HL-60 (cell line): ENCODE data around the gene SFXN3.
A peak's percentile ranks its signal among the peaks of the same experiment; 100 is the strongest.

Experiments
- DNase-seq, 2 experiments: peaks; one replicate each; pipeline ENCODE4 v3.0.0-alpha.2; 2010 to 2020; ENCODE audit warnings: low read depth in 1 of 2, low spot score in 1 of 2
- H3K27ac ChIP-seq: fragments of 250-450 bp; sonication (Bioruptor Pico); replicated peaks from 2 replicates; pipeline ENCODE4 v1.5.1; 2020; ENCODE audit warnings: mild to moderate bottlenecking, moderate library complexity
- H3K27me3 ChIP-seq: fragments of 250-450 bp; sonication (Bioruptor Pico); 2 replicates; pipeline ENCODE4 v1.5.1; 2021; ENCODE audit warnings: mild to moderate bottlenecking, moderate library complexity; ENCODE audit not compliant: insufficient read depth, poor library complexity, severe bottlenecking
- H3K4me3 ChIP-seq: replicated peaks from 2 replicates; pipeline ENCODE4 v1.5.1; 2011; ENCODE audit warnings: mild to moderate bottlenecking, control low read depth, low read length; ENCODE audit not compliant: insufficient read depth
- CTCF ChIP-seq: IDR thresholded peaks from one replicate; pipeline ENCODE4 v1.5.1; 2011; ENCODE audit warnings: low read length, control low read depth, inconsistent platforms; ENCODE audit not compliant: insufficient read depth
- GABPA ChIP-seq: IDR thresholded peaks from 2 replicates; pipeline ENCODE4 v1.6.1; 2012; ENCODE audit warnings: low read depth
- POLR2AphosphoS5 ChIP-seq: IDR thresholded peaks from 2 replicates; pipeline ENCODE4 v1.6.1; 2012; ENCODE audit warnings: low read depth
- REST ChIP-seq: IDR thresholded peaks from 2 replicates; pipeline ENCODE4 v1.6.1; 2012; ENCODE audit warnings: low read depth; ENCODE audit not compliant: insufficient replicate concordance
- SPI1 ChIP-seq: IDR thresholded peaks from 2 replicates; pipeline ENCODE4 v1.6.1; 2012; ENCODE audit warnings: low read depth, mild to moderate bottlenecking, borderline replicate concordance

SFXN3 gene

GRCh38 chr10:100984672-100985177 lies 46.3 kb upstream of the SFXN3 start:
- TF ChIP-seq POLR2AphosphoS5, result no peak
- TF ChIP-seq SPI1, result no peak
- no peaks in the 10 kb centered on the region for H3K27me3 ChIP-seq
- no peak for DNase-seq
- H3K27ac ChIP-seq, result no peak overlapping the region
- H3K4me3 ChIP-seq, result no peak overlapping the region

- H3K27me3 ChIP-seq, result no peaks in the 10 kb centered on the region
- no peak for TF ChIP-seq POLR2AphosphoS5
- no peak for TF ChIP-seq REST
- TF ChIP-seq GABPA, result no peak
- no peak for TF ChIP-seq SPI1
- no peak for TF ChIP-seq CTCF
- H3K27ac ChIP-seq, result no peak overlapping the region
- no peak overlapping the region for H3K4me3 ChIP-seq
- no peak for DNase-seq
These were observed 45.7 kb upstream of the SFXN3 start for GRCh38 chr10:100985336-100985735.

- Histone ChIP-seq H3K27me3 (no peaks in the 10 kb centered on the region), H3K4me3 (peak overlapping the region; percentile 97), H3K27ac (peak overlapping the region; percentile 81)
- no peak for TF ChIP-seq REST
- TF ChIP-seq SPI1, result no peak
- TF ChIP-seq POLR2AphosphoS5, result no peak
- no peak for TF ChIP-seq GABPA
- TF ChIP-seq CTCF, result no peak
- no peak for DNase-seq
These were observed 44.4 kb upstream of the SFXN3 start for GRCh38 chr10:100986623-100986951.

GRCh38 chr10:100986952-100987684 lies 43.9 kb upstream of the SFXN3 start, which contains the start of the genes MRPL43 and TWNK:
Gene MRPL43 (minus strand): TSS chr10:100987497. CDS start chr10:100987443, 54 bp downstream.
Gene TWNK (plus strand): TSS chr10:100987543. CDS start chr10:100988211, 668 bp downstream.
- Histone ChIP-seq H3K27ac (peak within 1 kb of the TSS; percentile 81), H3K27me3 (no peaks in the 10 kb centered on the region), H3K4me3 (peak within 1 kb of the TSS; percentile 97)
- peak; percentile 83 to 85 for DNase-seq
- TF ChIP-seq SPI1, result no peak
- TF ChIP-seq REST, result no peak
- no peak for TF ChIP-seq CTCF
- peak; percentile 99 for TF ChIP-seq GABPA
- TF ChIP-seq POLR2AphosphoS5, result peak; percentile 83
